T-helper 22 cell (primary cell): ENCODE data around the gene NOMO2.
"Not testable (repeated sequence)": the region's sequence is repeated elsewhere in the genome, so short reads cannot be mapped to it uniquely, and the experiment has no call there.

Experiments used
- DNase-seq: peaks from one replicate; pipeline ENCODE4 v3.0.0-alpha.2; 2020; ENCODE audit warnings: low read depth

Gene NOMO2

GRCh38 chr16:18577942-18578341 is 16.0 kb upstream of the NOMO2 start:
- DNase-seq: not testable (repeated sequence)

- not testable (repeated sequence) for DNase-seq
Measured at GRCh38 chr16:18575945-18576344, 14.0 kb upstream of the NOMO2 start.

GRCh38 chr16:18575298-18575917 is 13.5 kb upstream of the NOMO2 start:
- not testable (repeated sequence) for DNase-seq

GRCh38 chr16:18573887-18574286 is 12.0 kb upstream of the NOMO2 start:
- DNase-seq: not testable (repeated sequence)

GRCh38 chr16:18572973-18573372 is 11.1 kb upstream of the NOMO2 start:
- not testable (repeated sequence) for DNase-seq

- DNase-seq: not testable (repeated sequence)
Measured at GRCh38 chr16:18571307-18571850, 9.5 kb upstream of the NOMO2 start.

- DNase-seq: not testable (repeated sequence)
Measured at GRCh38 chr16:18570529-18571306, 8.8 kb upstream of the NOMO2 start.

- DNase-seq: not testable (repeated sequence)
Measured at GRCh38 chr16:18560416-18561220, 1.3 kb downstream of the NOMO2 start.

- DNase-seq: not testable (repeated sequence)
Measured at GRCh38 chr16:18553671-18554070, 8.2 kb downstream of the NOMO2 start.

GRCh38 chr16:18547382-18547781 is 14.5 kb downstream of the NOMO2 start:
- DNase-seq: not testable (repeated sequence)

GRCh38 chr16:18546853-18547252 is 15.0 kb downstream of the NOMO2 start:
- DNase-seq: not testable (repeated sequence)

GRCh38 chr16:18544232-18545081 is 17.4 kb downstream of the NOMO2 start:
- DNase-seq: not testable (repeated sequence)

- not testable (repeated sequence) for DNase-seq
Measured at GRCh38 chr16:18541912-18542311, 20.0 kb downstream of the NOMO2 start.

GRCh38 chr16:18537004-18537403 is 24.9 kb downstream of the NOMO2 start:
- not testable (repeated sequence) for DNase-seq

- DNase-seq: not testable (repeated sequence)
Measured at GRCh38 chr16:18535519-18536168, 26.3 kb downstream of the NOMO2 start.

- DNase-seq: not testable (repeated sequence)
Measured at GRCh38 chr16:18534308-18534707, 27.6 kb downstream of the NOMO2 start.

- DNase-seq: not testable (repeated sequence)
Measured at GRCh38 chr16:18531323-18531722, 30.6 kb downstream of the NOMO2 start.

- not testable (repeated sequence) for DNase-seq
Measured at GRCh38 chr16:18530329-18530728, 31.6 kb downstream of the NOMO2 start.

- not testable (repeated sequence) for DNase-seq
Measured at GRCh38 chr16:18526547-18526946, 35.4 kb downstream of the NOMO2 start.

GRCh38 chr16:18525882-18526482 is 35.9 kb downstream of the NOMO2 start:
- DNase-seq: not testable (repeated sequence)
